NT2/D1 (cell line): Measurements from ENCODE around the gene CHTF8.

Experiments
- SUZ12 ChIP-seq: IDR thresholded peaks from 2 replicates; pipeline ENCODE4 v1.6.1; 2011; ENCODE audit not compliant: insufficient read length, insufficient read depth; ENCODE audit errors: extremely low read depth
- YY1 ChIP-seq: IDR thresholded peaks from 2 replicates; pipeline ENCODE4 v1.6.1; 2011; ENCODE audit not compliant: insufficient read length, insufficient read depth
- ZNF274 ChIP-seq: IDR thresholded peaks from 2 replicates; pipeline ENCODE4 v1.6.1; 2011; ENCODE audit warnings: mild to moderate bottlenecking, low read depth, low read length

- TF ChIP-seq ZNF274 (no peak), YY1 (no peak), SUZ12 (no peak)
Observed at GRCh38 chr16:69130461-69130860, 1.9 kb downstream of the CHTF8 start.
